ENCODE results near the gene FECH. TPM values are rescaled to one million over a fixed set of nuclear protein-coding genes. Genes with fewer than 3 reads are reported as not detected.
"Not testable (repeated sequence)": the region's sequence is repeated elsewhere in the genome, so short reads cannot be mapped to it uniquely, and the experiment has no call there.

The FECH gene
- total RNA-seq, 1 experiment from 2014 or later: 18.8 TPM

GRCh38 chr18:57534511-57534909 lies 52.0 kb downstream of the FECH start:
- Histone ChIP-seq H4K20me1 (ENCODE audit: insufficient read depth, low read depth, low read length) (no peaks in the 10 kb centered on the region), H3K4me1 (ENCODE audit: low read length) (no peaks in the 10 kb centered on the region), H3K4me3 (ENCODE audit: low read length) (no peak overlapping the region), H3K36me3 (ENCODE audit: insufficient read depth, low read length) (no peaks in the 10 kb centered on the region), H3K9me2 (replicated peaks; ENCODE audit: insufficient read depth, low read length) (no peaks in the 10 kb centered on the region), H2AFZ (ENCODE audit: low read length) (no peak overlapping the region), H3K27me3 (ENCODE audit: low read length) (0 out of 2 replicates have a peak, but pooled peaks cover 3% of the 10 kb centered on the region), H3K79me2 (ENCODE audit: low read length) (no peaks in the 10 kb centered on the region), H3K27ac (ENCODE audit: low read length) (no peak overlapping the region), H3K4me2 (ENCODE audit: low read depth, low read length, poor library complexity, severe bottlenecking) (no peak overlapping the region), H3K9ac (ENCODE audit: low read length) (no peak overlapping the region), H3K9me3 (ENCODE audit: low read length) (no peaks in the 10 kb centered on the region)
- DNase-seq: no peak

- H3K79me2 ChIP-seq (ENCODE audit: low read length): no peaks in the 10 kb centered on the region
- H3K4me2 ChIP-seq (ENCODE audit: low read depth, low read length, poor library complexity, severe bottlenecking): no peak overlapping the region
- H4K20me1 ChIP-seq (ENCODE audit: insufficient read depth, low read depth, low read length): no peaks in the 10 kb centered on the region
- DNase-seq: no peak
- H3K9me3 ChIP-seq (ENCODE audit: low read length): no peaks in the 10 kb centered on the region
- H3K27ac ChIP-seq (ENCODE audit: low read length): no peak overlapping the region
- H3K9me2 ChIP-seq (replicated peaks; ENCODE audit: insufficient read depth, low read length): no peaks in the 10 kb centered on the region
- H2AFZ ChIP-seq (ENCODE audit: low read length): no peak overlapping the region
- H3K4me3 ChIP-seq (ENCODE audit: low read length): no peak overlapping the region
- H3K4me1 ChIP-seq (ENCODE audit: low read length): no peaks in the 10 kb centered on the region
- 0 out of 2 replicates have a peak, but pooled peaks cover 3% of the 10 kb centered on the region for H3K27me3 ChIP-seq (ENCODE audit: low read length)
- H3K36me3 ChIP-seq (ENCODE audit: insufficient read depth, low read length): no peaks in the 10 kb centered on the region
- H3K9ac ChIP-seq (ENCODE audit: low read length): no peak overlapping the region
These were observed 52.5 kb downstream of the FECH start for GRCh38 chr18:57533868-57534510.

GRCh38 chr18:57533006-57533867 lies 53.3 kb downstream of the FECH start:
- no peak overlapping the region for H3K4me2 ChIP-seq (ENCODE audit: low read depth, low read length, poor library complexity, severe bottlenecking)
- no peak overlapping the region for H2AFZ ChIP-seq (ENCODE audit: low read length)
- no peak overlapping the region for H3K27ac ChIP-seq (ENCODE audit: low read length)
- H3K36me3 ChIP-seq (ENCODE audit: insufficient read depth, low read length): no peaks in the 10 kb centered on the region
- 0 out of 2 replicates have a peak, but pooled peaks cover 3% of the 10 kb centered on the region for H3K27me3 ChIP-seq (ENCODE audit: low read length)
- H3K9ac ChIP-seq (ENCODE audit: low read length): no peak overlapping the region
- H3K79me2 ChIP-seq (ENCODE audit: low read length): no peaks in the 10 kb centered on the region
- DNase-seq: no peak
- no peaks in the 10 kb centered on the region for H3K9me2 ChIP-seq (replicated peaks; ENCODE audit: insufficient read depth, low read length)
- no peaks in the 10 kb centered on the region for H3K4me1 ChIP-seq (ENCODE audit: low read length)
- no peaks in the 10 kb centered on the region for H3K9me3 ChIP-seq (ENCODE audit: low read length)
- H3K4me3 ChIP-seq (ENCODE audit: low read length): no peak overlapping the region
- H4K20me1 ChIP-seq (ENCODE audit: insufficient read depth, low read depth, low read length): no peaks in the 10 kb centered on the region

- Histone ChIP-seq H3K36me3 (ENCODE audit: insufficient read depth, low read length) (no peaks in the 10 kb centered on the region), H3K27me3 (ENCODE audit: low read length) (0 out of 2 replicates have a peak, but pooled peaks cover 3% of the 10 kb centered on the region), H2AFZ (ENCODE audit: low read length) (no peak overlapping the region), H3K9ac (ENCODE audit: low read length) (no peak overlapping the region), H4K20me1 (ENCODE audit: insufficient read depth, low read depth, low read length) (no peaks in the 10 kb centered on the region), H3K9me3 (ENCODE audit: low read length) (no peaks in the 10 kb centered on the region), H3K27ac (ENCODE audit: low read length) (no peak overlapping the region), H3K9me2 (replicated peaks; ENCODE audit: insufficient read depth, low read length) (no peaks in the 10 kb centered on the region), H3K4me2 (ENCODE audit: low read depth, low read length, poor library complexity, severe bottlenecking) (no peak overlapping the region), H3K4me1 (ENCODE audit: low read length) (no peaks in the 10 kb centered on the region), H3K4me3 (ENCODE audit: low read length) (no peak overlapping the region), H3K79me2 (ENCODE audit: low read length) (no peaks in the 10 kb centered on the region)
- no peak for DNase-seq
These were observed 57.4 kb downstream of the FECH start for GRCh38 chr18:57529151-57529550.

- DNase-seq: no peak
- Histone ChIP-seq H3K4me1 (ENCODE audit: low read length) (peaks cover 8% of the 10 kb centered on the region), H3K9me2 (replicated peaks; ENCODE audit: insufficient read depth, low read length) (no peaks in the 10 kb centered on the region), H3K4me2 (ENCODE audit: low read depth, low read length, poor library complexity, severe bottlenecking) (no peak overlapping the region), H3K36me3 (ENCODE audit: insufficient read depth, low read length) (no peaks in the 10 kb centered on the region), H4K20me1 (ENCODE audit: insufficient read depth, low read depth, low read length) (no peaks in the 10 kb centered on the region), H3K9me3 (ENCODE audit: low read length) (no peaks in the 10 kb centered on the region), H2AFZ (ENCODE audit: low read length) (no peak overlapping the region), H3K4me3 (ENCODE audit: low read length) (no peak overlapping the region), H3K27ac (ENCODE audit: low read length) (no peak overlapping the region), H3K27me3 (ENCODE audit: low read length) (no peaks in the 10 kb centered on the region), H3K9ac (ENCODE audit: low read length) (no peak overlapping the region), H3K79me2 (ENCODE audit: low read length) (no peaks in the 10 kb centered on the region)
These were observed 58.8 kb downstream of the FECH start for GRCh38 chr18:57527556-57528229.

GRCh38 chr18:57523171-57523956 lies 63.1 kb downstream of the FECH start:
- Histone ChIP-seq H3K4me3 (ENCODE audit: low read length) (no peak overlapping the region), H3K79me2 (ENCODE audit: low read length) (no peaks in the 10 kb centered on the region), H4K20me1 (ENCODE audit: insufficient read depth, low read depth, low read length) (no peaks in the 10 kb centered on the region), H3K27ac (ENCODE audit: low read length) (no peak overlapping the region), H3K9me2 (replicated peaks; ENCODE audit: insufficient read depth, low read length) (no peaks in the 10 kb centered on the region), H3K4me1 (ENCODE audit: low read length) (peaks cover 8% of the 10 kb centered on the region), H3K4me2 (ENCODE audit: low read depth, low read length, poor library complexity, severe bottlenecking) (no peak overlapping the region), H3K27me3 (ENCODE audit: low read length) (no peaks in the 10 kb centered on the region), H2AFZ (ENCODE audit: low read length) (no peak overlapping the region), H3K9ac (ENCODE audit: low read length) (no peak overlapping the region), H3K36me3 (ENCODE audit: insufficient read depth, low read length) (no peaks in the 10 kb centered on the region), H3K9me3 (ENCODE audit: low read length) (no peaks in the 10 kb centered on the region)
- DNase-seq: no peak

GRCh38 chr18:57522348-57522747 lies 64.2 kb downstream of the FECH start:
- H3K79me2 ChIP-seq (ENCODE audit: low read length); H3K9me2 ChIP-seq (replicated peaks; ENCODE audit: insufficient read depth, low read length); H3K9me3 ChIP-seq (ENCODE audit: low read length): not testable (repeated sequence)

More at GRCh38 chr18:57522348-57522747, 64.2 kb downstream of the FECH start:
- not testable (repeated sequence) for H3K4me3 ChIP-seq (ENCODE audit: low read length); H3K4me2 ChIP-seq (ENCODE audit: low read depth, low read length, poor library complexity, severe bottlenecking); H3K4me1 ChIP-seq (ENCODE audit: low read length); H3K9ac ChIP-seq (ENCODE audit: low read length); H3K27ac ChIP-seq (ENCODE audit: low read length); H3K27me3 ChIP-seq (ENCODE audit: low read length); H4K20me1 ChIP-seq (ENCODE audit: insufficient read depth, low read depth, low read length); DNase-seq; H2AFZ ChIP-seq (ENCODE audit: low read length); H3K36me3 ChIP-seq (ENCODE audit: insufficient read depth, low read length)
